HUES48 (cell line): Measurements from ENCODE around the gene SLIT3.

Experiments used
- H3K27ac ChIP-seq: one replicate; pipeline ENCODE4 v1.7.0; 2013; ENCODE audit warnings: low read depth, low read length, inconsistent platforms
- H3K27me3 ChIP-seq: 2 replicates; pipeline ENCODE4 v1.6.1; 2013; ENCODE audit warnings: mild to moderate bottlenecking, low read length; ENCODE audit not compliant: control insufficient read depth, insufficient read depth
- H3K36me3 ChIP-seq: 2 replicates; pipeline ENCODE4 v1.6.1; 2013; ENCODE audit warnings: low read length; ENCODE audit not compliant: control insufficient read depth, insufficient read depth
- H3K4me1 ChIP-seq: 2 replicates; pipeline ENCODE4 v1.6.1; 2013; ENCODE audit warnings: mild to moderate bottlenecking, low read length; ENCODE audit not compliant: control insufficient read depth, insufficient read depth
- H3K4me3 ChIP-seq: 2 replicates; pipeline ENCODE4 v1.5.1; 2013; ENCODE audit warnings: mild to moderate bottlenecking, low read depth, low read length
- H3K9ac ChIP-seq: 2 replicates; pipeline ENCODE4 v1.6.1; 2013; ENCODE audit warnings: mild to moderate bottlenecking, low read depth, low read length, moderate library complexity
- H3K9me3 ChIP-seq: 2 replicates; pipeline ENCODE4 v1.6.1; 2013; ENCODE audit warnings: low read length; ENCODE audit not compliant: control insufficient read depth, insufficient read depth

The SLIT3 gene

DNA sequence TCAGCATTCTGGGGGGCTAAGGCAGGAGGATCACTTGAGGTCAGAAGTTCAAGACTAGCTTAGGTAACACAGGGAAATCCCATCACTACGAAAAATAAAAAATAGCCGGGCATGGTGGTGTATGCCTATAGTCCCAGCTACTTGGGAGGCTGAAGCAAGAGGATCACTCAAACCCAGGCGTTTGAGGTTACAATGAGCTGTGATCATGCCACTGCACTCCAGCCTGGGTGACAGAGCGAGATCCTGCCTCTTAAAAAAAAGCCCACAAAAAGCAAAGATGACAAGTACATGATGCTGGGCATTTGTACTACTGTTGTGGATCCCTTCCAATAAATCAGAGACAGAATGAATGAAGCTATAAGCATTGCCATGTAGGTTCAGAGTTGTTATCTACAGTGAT lies 401.7 kb downstream of the SLIT3 start:
- no peaks in the 10 kb centered on the region for H3K27me3 ChIP-seq
- H3K4me3 ChIP-seq: no peak overlapping the region
- no peak overlapping the region for H3K27ac ChIP-seq
- H3K4me1 ChIP-seq: no peaks in the 10 kb centered on the region
- H3K9ac ChIP-seq: no peak overlapping the region
- no peaks in the 10 kb centered on the region for H3K9me3 ChIP-seq
- no peaks in the 10 kb centered on the region for H3K36me3 ChIP-seq

- Histone ChIP-seq H3K27ac (no peak overlapping the region), H3K4me1 (no peaks in the 10 kb centered on the region)
These were observed 402.6 kb downstream of the SLIT3 start for GRCh38 chr5:168898247-168898911.

GRCh38 chr5:168897387-168898122 lies 403.4 kb downstream of the SLIT3 start:
- H3K4me1 ChIP-seq: no peaks in the 10 kb centered on the region

More at GRCh38 chr5:168898247-168898911, 402.6 kb downstream of the SLIT3 start:
- Histone ChIP-seq H3K9me3 (no peaks in the 10 kb centered on the region), H3K36me3 (no peaks in the 10 kb centered on the region), H3K27me3 (no peaks in the 10 kb centered on the region), H3K9ac (no peak overlapping the region), H3K4me3 (no peak overlapping the region)

GRCh38 chr5:168895295-168896071 lies 405.5 kb downstream of the SLIT3 start:
- Histone ChIP-seq H3K4me1 (no peaks in the 10 kb centered on the region), H3K27ac (no peak overlapping the region), H3K9ac (no peak overlapping the region), H3K9me3 (no peaks in the 10 kb centered on the region), H3K4me3 (no peak overlapping the region), H3K36me3 (no peaks in the 10 kb centered on the region), H3K27me3 (no peaks in the 10 kb centered on the region)

More at GRCh38 chr5:168897387-168898122, 403.4 kb downstream of the SLIT3 start:
- H3K36me3 ChIP-seq: no peaks in the 10 kb centered on the region
- H3K27ac ChIP-seq: no peak overlapping the region
- no peak overlapping the region for H3K9ac ChIP-seq
- no peak overlapping the region for H3K4me3 ChIP-seq
- H3K9me3 ChIP-seq: no peaks in the 10 kb centered on the region
- H3K27me3 ChIP-seq: no peaks in the 10 kb centered on the region

DNA sequence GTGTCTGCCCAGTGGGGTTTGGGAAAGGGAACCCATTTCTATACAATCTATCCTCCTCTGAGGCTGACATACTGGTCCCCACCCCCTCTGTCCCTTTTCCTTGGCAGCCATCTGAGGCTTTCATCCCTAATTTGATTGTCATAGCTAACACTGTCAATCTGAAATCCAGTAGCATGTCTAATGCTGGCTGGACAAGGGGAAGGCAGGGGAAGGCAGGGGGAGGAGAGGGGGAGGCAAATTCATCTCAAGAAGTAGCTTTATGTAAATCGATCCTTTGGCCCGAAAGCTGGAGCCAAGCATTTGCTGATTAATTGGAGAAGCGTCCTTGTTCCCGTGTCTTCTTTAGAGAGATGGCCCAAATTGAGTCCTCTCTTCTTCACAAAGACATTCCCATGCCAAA lies 407.7 kb downstream of the SLIT3 start:
- no peaks in the 10 kb centered on the region for H3K9me3 ChIP-seq
- no peak overlapping the region for H3K9ac ChIP-seq
- no peaks in the 10 kb centered on the region for H3K36me3 ChIP-seq
- no peaks in the 10 kb centered on the region for H3K4me1 ChIP-seq
- H3K27ac ChIP-seq: no peak overlapping the region
- H3K27me3 ChIP-seq: no peaks in the 10 kb centered on the region
- no peak overlapping the region for H3K4me3 ChIP-seq

- Histone ChIP-seq H3K4me1 (no peaks in the 10 kb centered on the region), H3K9ac (no peak overlapping the region), H3K27me3 (no peaks in the 10 kb centered on the region), H3K36me3 (no peaks in the 10 kb centered on the region), H3K4me3 (no peak overlapping the region), H3K9me3 (no peaks in the 10 kb centered on the region), H3K27ac (no peak overlapping the region)
These were observed 408.2 kb downstream of the SLIT3 start for GRCh38 chr5:168892618-168893186.

DNA sequence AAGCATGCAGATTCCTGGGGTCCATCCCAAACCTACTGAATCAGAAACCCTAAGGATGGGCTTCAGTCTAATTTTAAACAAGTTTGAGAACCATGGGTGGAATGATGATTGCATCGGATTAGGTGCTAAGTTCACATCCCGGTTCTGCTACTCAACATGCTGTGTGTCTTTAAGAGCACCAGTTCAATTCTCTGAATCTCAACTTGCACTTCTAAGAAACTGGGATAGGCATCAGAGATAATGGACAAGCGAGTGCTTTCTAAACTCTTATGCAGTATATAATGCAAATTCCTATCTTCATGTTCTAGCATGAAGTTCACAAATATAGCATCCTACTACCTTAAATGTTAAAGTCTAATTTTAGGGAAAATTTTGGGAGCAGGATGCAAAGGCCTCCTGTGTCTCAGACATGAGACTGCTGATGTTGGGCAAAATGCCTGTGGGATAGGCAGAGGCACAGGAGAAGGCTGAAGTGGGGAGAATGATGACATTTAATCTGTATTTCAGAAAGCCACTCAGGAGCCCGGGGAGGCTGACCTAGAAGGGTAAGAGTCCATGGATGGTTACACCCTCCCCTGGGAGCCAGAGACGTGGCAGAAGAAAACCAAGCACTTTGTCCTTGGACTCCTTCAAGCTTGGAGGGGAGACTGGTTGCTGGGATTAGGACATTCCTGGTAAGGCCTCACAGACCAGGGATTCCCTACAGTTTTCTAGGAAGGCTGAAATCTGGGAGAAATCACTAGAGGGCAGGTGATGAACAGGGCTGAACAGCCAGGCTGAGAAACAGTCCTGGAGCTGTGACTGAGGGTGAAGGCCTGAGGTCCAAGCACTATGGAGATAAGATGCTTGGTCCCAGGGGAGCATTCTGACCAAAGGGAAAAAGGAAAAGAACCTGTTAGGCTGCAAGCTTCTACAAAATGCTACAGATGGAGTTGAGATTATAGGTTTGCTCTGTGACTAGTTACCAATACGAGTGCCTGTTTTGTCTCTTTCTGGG lies 409.8 kb downstream of the SLIT3 start:
- H3K36me3 ChIP-seq: no peaks in the 10 kb centered on the region
- no peaks in the 10 kb centered on the region for H3K27me3 ChIP-seq
- no peak overlapping the region for H3K27ac ChIP-seq
- no peaks in the 10 kb centered on the region for H3K9me3 ChIP-seq
- H3K9ac ChIP-seq: no peak overlapping the region
- H3K4me1 ChIP-seq: no peaks in the 10 kb centered on the region
- H3K4me3 ChIP-seq: no peak overlapping the region

DNA sequence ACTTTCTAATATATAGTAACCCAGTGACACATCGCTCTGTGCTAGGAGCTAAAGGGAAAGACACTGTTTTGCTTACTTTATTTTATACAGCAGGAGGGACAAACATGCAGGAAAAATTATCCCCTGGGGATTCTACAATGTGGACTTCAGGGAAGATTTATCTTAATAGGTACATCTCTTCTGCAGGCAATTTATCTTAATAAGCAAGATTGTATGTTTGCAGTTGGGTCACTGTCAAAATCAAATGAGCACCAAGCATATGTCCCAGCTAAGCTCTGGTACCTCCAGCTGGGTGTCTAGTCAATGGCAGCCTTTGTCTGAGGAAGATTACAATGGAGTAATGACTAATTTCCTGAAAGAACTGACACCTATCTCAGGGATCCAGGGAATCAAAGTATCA lies 411.9 kb downstream of the SLIT3 start:
- no peaks in the 10 kb centered on the region for H3K4me1 ChIP-seq
- no peak overlapping the region for H3K4me3 ChIP-seq
- H3K9ac ChIP-seq: no peak overlapping the region
- no peaks in the 10 kb centered on the region for H3K36me3 ChIP-seq
- H3K27ac ChIP-seq: no peak overlapping the region
- no peaks in the 10 kb centered on the region for H3K27me3 ChIP-seq
- no peaks in the 10 kb centered on the region for H3K9me3 ChIP-seq

GRCh38 chr5:168887931-168888330 lies 413.0 kb downstream of the SLIT3 start:
- Histone ChIP-seq H3K27ac (no peak overlapping the region), H3K4me1 (peaks cover 3% of the 10 kb centered on the region; the same call in 1 of the 2 replicates), H3K27me3 (peaks cover under 1% of the 10 kb centered on the region; the same call in 1 of the 2 replicates)

GRCh38 chr5:168886157-168886556 lies 414.8 kb downstream of the SLIT3 start:
- no peak overlapping the region for H3K4me3 ChIP-seq
- H3K27me3 ChIP-seq: peaks cover 5% of the 10 kb centered on the region
- H3K27ac ChIP-seq: no peak overlapping the region
- H3K9ac ChIP-seq: no peak overlapping the region
- no peaks in the 10 kb centered on the region for H3K9me3 ChIP-seq
- H3K4me1 ChIP-seq: peaks cover 8% of the 10 kb centered on the region
- no peaks in the 10 kb centered on the region for H3K36me3 ChIP-seq

More at GRCh38 chr5:168887931-168888330, 413.0 kb downstream of the SLIT3 start:
- Histone ChIP-seq H3K4me3 (no peak overlapping the region), H3K9ac (no peak overlapping the region), H3K9me3 (no peaks in the 10 kb centered on the region), H3K36me3 (no peaks in the 10 kb centered on the region)
